ENCODE measurements around the gene ECHDC1. TPM values are rescaled to one million over a fixed set of nuclear protein-coding genes. Genes with fewer than 3 reads are reported as not detected.
A peak's percentile ranks its signal among the peaks of the same experiment; 100 is the strongest.

ECHDC1 gene
- total and polyA plus RNA-seq, 2 of the 4 experiments (the other 2 are of a cell fraction), result 33.1 to 40.3 TPM

DNA sequence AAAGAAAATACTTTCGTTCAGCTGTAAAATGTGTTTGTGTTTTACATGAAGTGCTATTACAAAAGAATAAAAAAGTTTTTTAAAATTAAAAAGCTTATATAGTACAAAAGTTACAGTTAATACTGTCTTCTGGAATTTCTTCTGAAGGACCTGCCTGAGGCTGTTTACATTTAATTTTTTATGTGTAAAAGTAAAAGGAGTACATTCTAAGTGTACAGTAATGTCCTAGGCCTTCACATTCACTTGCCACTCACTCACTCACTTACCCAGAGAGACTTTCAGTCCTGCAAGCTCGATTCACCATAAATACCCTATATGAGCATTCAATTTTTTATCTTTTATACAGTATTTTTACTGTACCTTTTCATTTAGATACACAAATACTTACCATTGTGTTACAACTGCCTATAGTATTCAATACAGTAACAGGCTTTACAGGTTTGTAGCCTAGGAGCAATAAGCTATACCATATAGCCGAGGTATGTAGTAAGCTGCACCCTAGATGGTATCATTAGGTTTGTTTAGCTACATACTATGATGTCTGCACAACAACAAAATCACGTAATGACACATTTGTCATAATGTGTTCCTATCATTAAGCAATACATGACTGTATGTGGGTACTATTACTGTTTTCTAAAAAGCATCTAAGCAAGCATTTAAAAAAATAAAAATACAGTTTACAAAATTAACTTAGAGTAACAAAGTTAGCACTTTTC, 43.7 kb downstream of the ECHDC1 start:
- DNase-seq, result peak; percentile 28
- Histone ChIP-seq H2BK15ac (ENCODE audit: low read depth, low read length) (no peak overlapping the region), H4K20me1 (ENCODE audit: insufficient read depth, low read length) (peaks cover 6% of the 10 kb centered on the region), H3K4me1 (ENCODE audit: control insufficient read depth, insufficient read depth, low read length) (no peaks in the 10 kb centered on the region; the same call in none of the 2 replicates), H3K36me3 (ENCODE audit: control insufficient read depth, insufficient read depth, low read length) (peaks cover 6% of the 10 kb centered on the region; the same call in 1 of the 2 replicates), H2AFZ (replicated peaks; ENCODE audit: low read length, poor library complexity) (no peak overlapping the region), H3K9me3 (ENCODE audit: control insufficient read depth, insufficient read depth, low read length) (no peaks in the 10 kb centered on the region), H3K9me1 (ENCODE audit: insufficient read depth, low read length) (peaks cover 6% of the 10 kb centered on the region; the same call in 1 of the 2 replicates), H2BK5ac (ENCODE audit: low read depth, low read length, poor library complexity, severe bottlenecking) (peak overlapping the region; percentile 87), H2AK9ac (replicated peaks; ENCODE audit: low read depth, low read length, poor library complexity) (no peak overlapping the region), H3K27ac (ENCODE audit: insufficient read depth, low read length) (no peak overlapping the region), H3K56ac (ENCODE audit: extremely low read depth, insufficient read depth, low read length) (no peak overlapping the region), H3K27me3 (ENCODE audit: control insufficient read depth, insufficient read depth, low read length) (no peaks in the 10 kb centered on the region), H2BK20ac (ENCODE audit: low read depth, low read length) (no peak overlapping the region), H2AK5ac (ENCODE audit: low read depth, low read length) (no peak overlapping the region; the same call in 1 of the 2 replicates), H3K4ac (ENCODE audit: low read depth, low read length) (no peak overlapping the region), H3K4me3 (ENCODE audit: insufficient read depth, low read depth, low read length) (no peak overlapping the region), H3K18ac (ENCODE audit: low read depth, low read length) (peak overlapping the region; percentile 64; the same call in 1 of the 2 replicates), H3K79me1 (ENCODE audit: low read depth in 1 of 2, low read length in 2 of 2) (peaks cover 6 to 33% of the 10 kb centered on the region in 2 experiments; a peak in 2 of 4 replicates), H3K23ac (ENCODE audit: low read depth, low read length) (no peak overlapping the region), H3K14ac (replicated peaks; ENCODE audit: low read depth, low read length) (no peak overlapping the region), H4K5ac (ENCODE audit: low read depth, low read length) (no peak overlapping the region), H3K9ac (ENCODE audit: low read depth, low read length) (no peak overlapping the region), H4K8ac (ENCODE audit: low read depth in 2 of 2, low read length in 2 of 2) (no peak overlapping the region), H3K4me2 (ENCODE audit: low read depth, low read length) (no peak overlapping the region; the same call in 1 of the 2 replicates), H2BK120ac (ENCODE audit: low read depth, low read length) (no peak overlapping the region), H4K91ac (ENCODE audit: insufficient read depth, low read depth, low read length) (no peak overlapping the region)
- ChIA-PET POLR2A (ENCODE audit: unreplicated experiment) (no interaction called here), CTCF (interaction anchor here (0.9 kb wide), 1 partner anchor 9 kb away, joined by 3 read pairs; no protein-coding TSS in a partner anchor)
- dilution Hi-C loops (cut with HindIII; ENCODE audit: low sequenced_read_pairs, unreplicated experiment), result no loop called here
- WGBS, 2 experiments (ENCODE audit: extremely low coverage in 2 of 2, insufficient read length in 1 of 2), result no CpG with 5 or more reads among the region's 4 CpGs
- no TSS peak for BruUV-seq (replicated peaks)
- in situ Hi-C loops (cut with MboI; ENCODE audit: low sequenced_read_pairs), result loop anchor here (5.0 to 10.0 kb wide), 2 partner anchors 165 to 238 kb away; no protein-coding TSS in a partner anchor
- ATAC-seq (ENCODE audit: low read depth), result peak; percentile 4
- no peak for TF ChIP-seq RFX5 (IDR thresholded peaks at IDR 0.05; ENCODE audit: low read depth, low read length)
- TF ChIP-seq, protein P1, sequence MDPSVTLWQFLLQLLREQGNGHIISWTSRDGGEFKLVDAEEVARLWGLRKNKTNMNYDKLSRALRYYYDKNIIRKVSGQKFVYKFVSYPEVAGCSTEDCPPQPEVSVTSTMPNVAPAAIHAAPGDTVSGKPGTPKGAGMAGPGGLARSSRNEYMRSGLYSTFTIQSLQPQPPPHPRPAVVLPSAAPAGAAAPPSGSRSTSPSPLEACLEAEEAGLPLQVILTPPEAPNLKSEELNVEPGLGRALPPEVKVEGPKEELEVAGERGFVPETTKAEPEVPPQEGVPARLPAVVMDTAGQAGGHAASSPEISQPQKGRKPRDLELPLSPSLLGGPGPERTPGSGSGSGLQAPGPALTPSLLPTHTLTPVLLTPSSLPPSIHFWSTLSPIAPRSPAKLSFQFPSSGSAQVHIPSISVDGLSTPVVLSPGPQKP (IDR thresholded peaks at IDR 0.05; ENCODE audit: borderline replicate concordance, low read depth, low read length), result no peak
- peak; percentile 67 for TF ChIP-seq CEBPB (IDR thresholded peaks at IDR 0.05; ENCODE audit: low read depth, low read length)
- intact Hi-C loops (cut with micrococcal nuclease), result loop anchor here (2.0 to 5.0 kb wide), 3 partner anchors 43 to 218 kb away; partner anchors contain the start of genes ECHDC1 and MTCL3

Measured in IMR-90 (cell line).